DND-41 (cell line): Measurements from ENCODE around the gene IL17B.

ENCODE experiments used
- ATAC-seq: fragments of 200-7000 bp; cut with Tn5 transposase; 3 replicates; pipeline ENCODE4 v1.9.1; 2021; ENCODE audit warnings: low read depth; ENCODE audit not compliant: insufficient read depth
- DNase-seq: peaks from one replicate; pipeline ENCODE4 v3.0.0-alpha.2; 2020
- H2AFZ ChIP-seq: 2 replicates; pipeline ENCODE4 v1.6.0; 2012; ENCODE audit warnings: low read depth, low read length
- H3K27ac ChIP-seq: 2 replicates; pipeline ENCODE4 v1.5.1; 2012; ENCODE audit warnings: low read length, inconsistent platforms
- H3K27me3 ChIP-seq: fragments of 200-600 bp; sonication (generic); 2 replicates; pipeline ENCODE4 v1.6.0; 2012; ENCODE audit warnings: low read length, mild to moderate bottlenecking, inconsistent platforms; ENCODE audit not compliant: insufficient read depth, poor library complexity
- H3K36me3 ChIP-seq: 2 replicates; pipeline ENCODE4 v1.5.1; 2012; ENCODE audit warnings: low read length, inconsistent platforms; ENCODE audit not compliant: insufficient read depth
- H3K4me1 ChIP-seq: 2 replicates; pipeline ENCODE4 v1.5.1; 2012; ENCODE audit warnings: mild to moderate bottlenecking, low read length; ENCODE audit not compliant: insufficient read depth
- H3K4me2 ChIP-seq: 2 replicates; pipeline ENCODE4 v1.6.0; 2012; ENCODE audit warnings: mild to moderate bottlenecking, moderate library complexity, low read length, inconsistent platforms; ENCODE audit not compliant: insufficient read depth
- H3K4me3 ChIP-seq, 2 experiments: fragments of 200-600 bp in 1 of 2; shearing (Covaris generic) in 1 of 2; 2 replicates each; pipeline ENCODE4 v1.5.1; 2012 to 2016; ENCODE audit warnings: inconsistent platforms in 2 of 2, low read length in 2 of 2, mild to moderate bottlenecking in 2 of 2, low read depth in 1 of 2, moderate library complexity in 1 of 2
- H3K79me2 ChIP-seq: 2 replicates; pipeline ENCODE4 v1.6.0; 2012; ENCODE audit warnings: low read length, inconsistent platforms; ENCODE audit not compliant: insufficient read depth
- H3K9ac ChIP-seq: 2 replicates; pipeline ENCODE4 v1.6.0; 2012; ENCODE audit warnings: low read depth, mild to moderate bottlenecking, inconsistent platforms, low read length, moderate library complexity
- H3K9me3 ChIP-seq: 2 replicates; pipeline ENCODE4 v1.5.1; 2012; ENCODE audit warnings: low read length, moderate library complexity, mild to moderate bottlenecking, inconsistent platforms; ENCODE audit not compliant: insufficient read depth, severe bottlenecking
- H4K20me1 ChIP-seq: 2 replicates; pipeline ENCODE4 v1.6.0; 2012; ENCODE audit warnings: low read length; ENCODE audit not compliant: insufficient read depth
- EZH2 ChIP-seq: IDR thresholded peaks from 3 replicates; pipeline ENCODE4 v1.6.1; 2012; ENCODE audit warnings: borderline replicate concordance, low read depth, mild to moderate bottlenecking, moderate library complexity, low read length, inconsistent platforms; ENCODE audit not compliant: severe bottlenecking
- TF ChIP-seq, protein P1 (sequence below): IDR thresholded peaks from 2 replicates; pipeline ENCODE4 v1.5.1; 2012; ENCODE audit warnings: borderline replicate concordance, low read length, moderate library complexity, mild to moderate bottlenecking; ENCODE audit not compliant: poor library complexity, severe bottlenecking; ENCODE audit errors: extremely low read depth

The IL17B gene

DNA sequence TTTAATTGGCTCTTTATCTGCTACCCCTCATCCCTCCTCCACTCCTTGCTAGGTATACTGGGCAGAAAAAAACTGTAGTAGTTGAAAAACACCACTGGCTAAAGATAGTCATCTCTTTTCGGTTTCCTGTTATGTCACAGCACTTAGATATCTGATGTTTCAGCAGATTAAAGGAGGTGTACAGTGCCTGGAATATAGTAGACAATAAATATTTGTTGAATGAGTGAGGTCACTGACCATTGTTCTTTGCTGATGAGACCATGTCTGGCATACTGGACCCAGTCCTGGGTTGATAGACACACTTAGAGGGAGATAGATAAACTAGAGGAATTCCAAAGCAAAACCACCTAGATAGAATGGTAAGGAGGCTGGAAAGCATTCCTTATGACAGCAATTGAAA lies 30.6 kb downstream of the IL17B start:
- Histone ChIP-seq H3K79me2 (no peaks in the 10 kb centered on the region), H3K9ac (no peak overlapping the region), H3K4me1 (peaks cover 35% of the 10 kb centered on the region), H3K36me3 (peaks cover 10% of the 10 kb centered on the region; the same call in 1 of the 2 replicates), H2AFZ (no peak overlapping the region), H3K4me3 (no peak overlapping the region), H3K27me3 (no peaks in the 10 kb centered on the region), H3K9me3 (no peaks in the 10 kb centered on the region), H3K27ac (no peak overlapping the region), H3K4me2 (no peak overlapping the region), H4K20me1 (no peaks in the 10 kb centered on the region; the same call in 1 of the 2 replicates)
- TF ChIP-seq, protein P1, sequence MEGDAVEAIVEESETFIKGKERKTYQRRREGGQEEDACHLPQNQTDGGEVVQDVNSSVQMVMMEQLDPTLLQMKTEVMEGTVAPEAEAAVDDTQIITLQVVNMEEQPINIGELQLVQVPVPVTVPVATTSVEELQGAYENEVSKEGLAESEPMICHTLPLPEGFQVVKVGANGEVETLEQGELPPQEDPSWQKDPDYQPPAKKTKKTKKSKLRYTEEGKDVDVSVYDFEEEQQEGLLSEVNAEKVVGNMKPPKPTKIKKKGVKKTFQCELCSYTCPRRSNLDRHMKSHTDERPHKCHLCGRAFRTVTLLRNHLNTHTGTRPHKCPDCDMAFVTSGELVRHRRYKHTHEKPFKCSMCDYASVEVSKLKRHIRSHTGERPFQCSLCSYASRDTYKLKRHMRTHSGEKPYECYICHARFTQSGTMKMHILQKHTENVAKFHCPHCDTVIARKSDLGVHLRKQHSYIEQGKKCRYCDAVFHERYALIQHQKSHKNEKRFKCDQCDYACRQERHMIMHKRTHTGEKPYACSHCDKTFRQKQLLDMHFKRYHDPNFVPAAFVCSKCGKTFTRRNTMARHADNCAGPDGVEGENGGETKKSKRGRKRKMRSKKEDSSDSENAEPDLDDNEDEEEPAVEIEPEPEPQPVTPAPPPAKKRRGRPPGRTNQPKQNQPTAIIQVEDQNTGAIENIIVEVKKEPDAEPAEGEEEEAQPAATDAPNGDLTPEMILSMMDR: no peak
- TF ChIP-seq EZH2: no peak
- no peak for DNase-seq
- peak; percentile 53 for ATAC-seq

DNA sequence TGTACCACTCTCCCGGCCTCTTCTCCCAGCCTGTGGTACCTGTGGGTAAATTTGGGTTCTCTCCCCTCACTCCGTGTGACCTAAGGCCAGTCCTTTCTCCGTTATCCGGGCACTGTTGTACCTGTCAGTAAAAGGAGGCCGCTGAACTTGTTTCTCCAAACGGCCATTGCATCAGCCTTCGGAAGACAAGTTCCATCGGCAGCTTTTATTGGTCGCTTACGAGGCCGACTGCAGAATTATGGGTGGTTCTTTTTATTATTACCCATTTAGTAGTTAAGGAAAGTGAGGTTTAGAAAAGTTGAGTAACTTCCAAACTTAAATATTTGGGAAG lies 33.2 kb downstream of the IL17B start:
- ATAC-seq: no peak
- Histone ChIP-seq H2AFZ (peak overlapping the region; percentile 59), H4K20me1 (no peaks in the 10 kb centered on the region), H3K4me3 (peak overlapping the region; percentile 31 to 69; a peak in 3 of 4 replicates), H3K9ac (peak overlapping the region; percentile 52), H3K9me3 (no peaks in the 10 kb centered on the region), H3K4me1 (peaks cover 35% of the 10 kb centered on the region), H3K27ac (peak overlapping the region; percentile 50; the same call in 1 of the 2 replicates), H3K79me2 (no peaks in the 10 kb centered on the region), H3K4me2 (peak overlapping the region; percentile 63), H3K36me3 (peaks cover 7% of the 10 kb centered on the region; the same call in 1 of the 2 replicates), H3K27me3 (no peaks in the 10 kb centered on the region)
- TF ChIP-seq EZH2: no peak
- TF ChIP-seq, protein P1: no peak
- no peak for DNase-seq

DNA sequence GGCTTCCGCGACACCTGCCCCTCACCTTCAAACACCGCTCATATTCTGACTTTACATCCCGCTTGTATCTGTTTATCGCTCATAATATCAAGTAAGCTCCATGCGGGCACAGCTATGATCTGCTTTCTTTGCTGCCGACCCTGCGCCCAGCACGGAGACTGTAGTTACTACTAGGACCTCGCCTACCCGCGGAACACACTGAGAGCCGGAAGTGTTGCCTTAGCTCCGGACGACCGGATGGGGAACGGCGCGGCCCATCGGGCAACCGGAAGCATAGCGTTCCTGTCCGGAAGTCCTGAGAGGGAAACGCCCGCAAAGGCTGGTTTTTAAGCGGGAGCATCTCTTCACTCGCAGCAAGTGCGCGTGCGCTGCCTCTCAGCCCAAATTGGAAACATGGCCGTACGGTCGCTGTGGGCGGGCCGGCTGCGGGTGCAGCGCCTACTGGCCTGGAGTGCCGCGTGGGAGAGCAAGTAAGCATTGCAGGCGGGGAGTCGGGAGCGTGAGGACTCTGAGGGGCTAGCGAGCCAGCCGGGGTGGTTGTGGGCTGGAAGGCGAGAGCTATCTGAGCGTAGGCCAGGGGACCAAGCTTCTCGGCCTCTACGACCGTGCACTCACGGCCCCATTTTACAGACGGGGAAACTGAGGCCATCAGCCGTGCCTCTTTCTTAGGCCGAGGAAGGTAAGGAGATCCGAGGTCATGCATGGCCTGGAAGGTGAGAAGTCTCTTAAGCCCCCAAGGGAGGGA lies 33.8 kb downstream of the IL17B start, which contains the start of gene GRPEL2:
TSS of gene GRPEL2 (plus strand) at position 353 of the 745 bp plus-strand sequence. CDS start at position 394, 41 bp downstream.
- TF ChIP-seq EZH2: no peak
- TF ChIP-seq, protein P1: no peak
- H3K4me1 ChIP-seq: peaks cover 35% of the 10 kb centered on the region
- DNase-seq: peak; percentile 85

More for the DNA sequence above, 33.8 kb downstream of the IL17B start, which contains the start of gene GRPEL2:
- no peaks in the 10 kb centered on the region for H4K20me1 ChIP-seq
- peaks cover 3% of the 10 kb centered on the region; the same call in 1 of the 2 replicates for H3K36me3 ChIP-seq
- H3K9me3 ChIP-seq: no peaks in the 10 kb centered on the region
- peak within 1 kb of the TSS; percentile 50; the same call in 1 of the 2 replicates for H3K27ac ChIP-seq
- H2AFZ ChIP-seq: peak within 1 kb of the TSS; percentile 59
- H3K4me2 ChIP-seq: peak within 1 kb of the TSS; percentile 63
- peak within 1 kb of the TSS; percentile 31 to 69; a peak in 3 of 4 replicates for H3K4me3 ChIP-seq
- H3K9ac ChIP-seq: peak within 1 kb of the TSS; percentile 52
- ATAC-seq: peak; percentile 84
- no peaks in the 10 kb centered on the region for H3K79me2 ChIP-seq
- H3K27me3 ChIP-seq: no peaks in the 10 kb centered on the region
